GM04504 (cell line): ENCODE measurements around the gene RNU6-9.
"Not testable (repeated sequence)": the region's sequence is repeated elsewhere in the genome, so short reads cannot be mapped to it uniquely, and the experiment has no call there.

ENCODE experiments used
- DNase-seq: peaks from one replicate; pipeline ENCODE4 v3.0.0-alpha.2; 2012; ENCODE audit warnings: low read depth

Gene RNU6-9

DNA sequence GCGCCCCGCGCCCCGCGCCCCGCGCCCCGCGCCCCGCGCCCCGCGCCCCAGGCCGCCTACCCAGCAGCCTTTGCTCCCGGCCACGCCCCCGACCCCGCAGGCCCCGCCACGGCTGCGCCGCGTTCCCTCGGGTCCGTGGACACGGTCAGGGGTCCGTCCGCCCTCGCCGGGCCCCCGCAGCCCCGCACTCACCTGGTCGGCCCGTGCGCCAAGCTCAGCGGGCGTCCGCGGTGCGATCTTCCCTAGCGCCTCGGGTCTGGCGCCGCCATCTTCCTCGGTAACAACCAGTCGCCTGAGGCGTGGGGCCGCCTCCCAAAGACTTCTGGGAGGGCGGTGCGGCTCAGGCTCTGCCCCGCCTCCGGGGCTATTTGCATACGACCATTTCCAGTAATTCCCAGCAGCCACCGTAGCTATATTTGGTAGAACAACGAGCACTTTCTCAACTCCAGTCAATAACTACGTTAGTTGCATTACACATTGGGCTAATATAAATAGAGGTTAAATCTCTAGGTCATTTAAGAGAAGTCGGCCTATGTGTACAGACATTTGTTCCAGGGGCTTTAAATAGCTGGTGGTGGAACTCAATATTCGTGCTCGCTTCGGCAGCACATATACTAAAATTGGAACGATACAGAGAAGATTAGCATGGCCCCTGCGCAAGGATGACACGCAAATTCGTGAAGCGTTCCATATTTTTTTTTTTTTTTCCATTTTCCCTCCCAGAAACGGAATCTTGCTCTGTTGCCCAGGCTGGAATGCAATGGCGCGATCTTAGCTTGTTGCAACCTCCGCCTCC is at the start of gene RNU6-9, which contains the start of gene MED16:
Gene RNU6-9, plus strand, starts transcription at position 591 of the 796 bp plus-strand sequence.
Gene MED16, minus strand, starts transcription at position 294 of the 796 bp plus-strand sequence. CDS start 2,056 bp downstream, outside the sequence.
- peak; percentile 81 for DNase-seq

DNA sequence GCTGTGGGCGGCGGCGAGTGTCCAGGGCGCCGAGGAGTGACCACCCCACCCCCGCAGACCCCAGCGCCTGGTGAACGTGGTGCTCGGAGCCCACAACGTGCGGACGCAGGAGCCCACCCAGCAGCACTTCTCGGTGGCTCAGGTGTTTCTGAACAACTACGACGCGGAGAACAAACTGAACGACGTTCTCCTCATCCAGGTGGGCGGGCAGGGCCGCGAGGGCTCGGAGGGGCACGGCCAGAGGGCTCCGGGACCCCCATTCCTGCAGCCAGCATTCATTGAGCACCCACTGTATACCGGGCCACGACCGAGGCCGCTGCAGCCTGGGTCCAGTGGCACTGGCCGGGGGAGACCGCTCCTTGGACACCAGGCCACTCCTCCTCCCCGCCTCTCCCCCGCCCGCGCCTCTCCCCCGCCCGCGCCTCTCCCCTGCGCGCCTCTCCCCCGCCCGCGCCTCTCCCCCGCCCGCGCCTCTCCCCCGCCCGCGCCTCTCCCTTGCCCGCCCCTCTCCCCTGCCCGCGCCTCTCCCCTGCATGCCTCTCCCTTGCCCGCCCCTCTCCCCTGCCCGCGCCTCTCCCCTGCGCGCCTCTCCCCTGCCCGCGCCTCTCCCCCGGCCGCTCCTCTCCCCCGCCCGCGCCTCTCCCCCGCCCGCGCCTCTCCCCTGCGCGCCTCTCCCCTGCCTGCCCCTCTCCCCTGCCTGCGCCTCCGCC is 49.3 kb upstream of the RNU6-9 start:
- DNase-seq, result no peak

DNA sequence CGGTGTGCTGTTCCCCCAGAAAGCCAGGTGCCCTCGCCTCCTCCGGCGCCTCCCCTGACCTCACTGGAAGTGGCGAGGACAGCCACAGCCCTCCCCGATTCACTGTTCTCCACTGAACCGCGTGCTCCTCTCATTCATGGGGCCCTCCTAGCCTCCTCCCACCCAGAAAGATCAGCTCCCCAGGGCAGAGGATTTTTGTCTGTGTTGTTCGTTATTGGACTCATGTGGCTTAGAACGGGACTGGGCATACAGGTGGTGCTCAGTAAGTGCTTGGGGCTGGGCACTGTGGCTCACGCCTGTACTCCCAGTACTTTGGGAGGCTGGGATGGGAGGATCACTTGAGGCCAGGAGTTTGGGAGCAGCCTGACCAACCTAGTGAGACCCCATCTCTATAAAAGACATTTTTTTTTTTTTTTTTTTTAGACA is 48.7 kb upstream of the RNU6-9 start:
- DNase-seq, result no peak

DNA sequence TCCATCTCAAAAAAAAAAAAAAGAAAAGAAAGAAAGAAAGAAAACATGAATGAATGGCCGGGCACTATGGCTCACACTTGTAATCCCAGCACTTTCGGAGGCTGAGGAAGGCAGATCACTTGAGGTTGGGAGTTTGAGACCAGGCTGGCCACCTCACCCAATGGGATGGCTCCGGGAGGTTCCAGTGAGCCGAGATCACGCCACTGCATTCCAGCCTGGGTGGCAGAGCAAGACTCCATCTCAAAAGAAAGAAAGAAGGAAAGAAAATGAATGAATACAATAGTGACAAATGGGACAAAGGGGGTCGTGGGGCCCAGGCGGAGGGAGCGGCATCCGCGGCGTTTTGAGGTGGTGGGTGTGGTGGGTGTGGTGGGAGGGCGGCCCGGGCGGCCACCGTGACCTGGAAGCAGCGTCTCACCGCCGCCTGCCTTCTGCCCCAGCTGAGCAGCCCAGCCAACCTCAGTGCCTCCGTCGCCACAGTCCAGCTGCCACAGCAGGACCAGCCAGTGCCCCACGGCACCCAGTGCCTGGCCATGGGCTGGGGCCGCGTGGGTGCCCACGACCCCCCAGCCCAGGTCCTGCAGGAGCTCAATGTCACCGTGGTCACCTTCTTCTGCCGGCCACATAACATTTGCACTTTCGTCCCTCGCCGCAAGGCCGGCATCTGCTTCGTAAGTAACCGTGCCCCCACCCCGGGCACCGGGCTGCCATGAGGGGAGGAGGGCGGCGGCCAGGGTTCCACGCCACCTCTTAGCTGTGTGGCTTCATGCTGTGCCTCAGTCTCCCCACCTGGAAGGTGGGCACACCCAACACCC is 47.4 kb upstream of the RNU6-9 start:
- no peak for DNase-seq

DNA sequence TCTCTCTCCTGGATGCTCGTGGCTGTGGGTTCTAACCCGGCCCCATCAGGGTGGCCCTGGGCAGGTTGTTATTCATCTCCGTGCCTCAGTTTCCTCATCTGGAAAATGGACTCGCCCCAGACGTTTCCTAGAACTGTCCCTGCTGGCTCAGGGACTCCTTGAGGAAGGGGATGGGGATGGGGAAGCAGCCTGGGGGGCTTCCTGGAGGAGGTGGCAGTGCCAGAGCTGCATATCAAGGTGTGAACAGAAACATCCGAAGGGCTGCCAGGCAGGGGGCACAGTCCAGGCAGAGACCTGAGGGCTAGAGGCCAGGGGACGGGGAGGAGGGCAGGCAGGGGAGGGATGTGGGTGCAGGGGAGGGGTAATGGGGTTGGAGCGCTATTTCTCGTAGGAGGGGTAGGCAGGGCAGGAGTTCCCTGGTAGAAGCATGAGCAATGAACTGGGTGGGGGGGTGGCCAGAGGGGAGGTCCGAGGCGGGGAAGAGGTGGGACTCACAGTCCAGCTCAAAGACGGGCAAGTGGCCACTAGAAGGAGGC is 44.8 kb upstream of the RNU6-9 start:
- no peak for DNase-seq

DNA sequence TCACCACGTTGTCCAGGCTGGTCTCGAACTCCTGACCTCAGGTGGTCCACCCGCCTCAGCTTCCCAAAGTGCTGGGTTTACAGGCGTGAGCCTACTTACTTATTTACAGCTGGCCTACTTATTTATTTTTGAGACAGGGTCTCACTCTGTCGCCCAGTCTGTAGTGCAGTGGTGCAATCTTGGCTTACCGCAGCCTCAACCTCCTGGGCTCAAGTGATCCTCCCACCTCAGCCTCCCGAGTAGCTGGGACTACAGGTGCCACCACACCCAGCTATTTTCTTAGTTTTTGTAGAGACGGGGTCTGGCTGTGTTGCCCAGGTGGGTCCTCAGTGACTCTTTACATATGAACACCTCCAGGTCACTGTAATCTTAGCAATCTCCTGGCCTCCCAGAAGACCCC is 44.1 kb upstream of the RNU6-9 start:
- DNase-seq, result not testable (repeated sequence)

DNA sequence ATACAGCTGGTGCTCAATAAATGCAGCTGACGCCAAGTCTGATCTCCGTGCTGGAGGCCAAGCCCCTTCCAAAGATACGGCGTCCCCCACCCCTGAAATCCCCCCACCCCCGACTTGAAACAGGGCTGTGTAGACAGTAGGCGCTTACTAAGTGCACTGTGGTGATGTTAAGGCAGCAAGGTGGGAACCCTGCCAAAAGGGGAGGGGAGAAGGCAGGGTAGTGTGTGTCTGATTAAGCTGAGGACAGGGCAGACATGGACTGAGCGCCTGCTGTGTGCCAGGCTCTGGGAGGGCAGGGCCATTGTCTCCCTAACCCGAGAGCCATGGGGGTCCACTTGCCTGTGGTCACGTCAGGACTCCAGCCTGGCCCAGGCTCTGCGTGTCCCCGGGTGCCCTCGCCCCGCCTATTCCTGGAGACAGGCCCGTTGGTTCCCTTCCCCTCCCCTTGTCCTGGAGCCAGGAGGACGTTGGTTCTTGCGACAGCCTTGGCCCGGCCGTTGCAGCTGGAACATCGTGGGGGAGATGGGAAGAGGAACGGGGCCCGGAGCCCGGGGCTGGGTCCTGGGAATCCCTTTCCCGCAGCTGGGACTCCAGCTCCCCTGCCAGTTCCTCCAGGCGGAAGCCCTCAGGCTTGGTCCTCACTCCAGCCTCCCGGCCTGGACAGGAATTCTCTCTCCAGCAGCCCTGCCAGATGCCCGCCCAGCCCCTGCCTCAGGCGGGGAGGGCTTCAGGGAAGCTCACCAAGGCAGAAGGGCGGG is 42.9 kb upstream of the RNU6-9 start:
- DNase-seq, result peak; percentile 89

DNA sequence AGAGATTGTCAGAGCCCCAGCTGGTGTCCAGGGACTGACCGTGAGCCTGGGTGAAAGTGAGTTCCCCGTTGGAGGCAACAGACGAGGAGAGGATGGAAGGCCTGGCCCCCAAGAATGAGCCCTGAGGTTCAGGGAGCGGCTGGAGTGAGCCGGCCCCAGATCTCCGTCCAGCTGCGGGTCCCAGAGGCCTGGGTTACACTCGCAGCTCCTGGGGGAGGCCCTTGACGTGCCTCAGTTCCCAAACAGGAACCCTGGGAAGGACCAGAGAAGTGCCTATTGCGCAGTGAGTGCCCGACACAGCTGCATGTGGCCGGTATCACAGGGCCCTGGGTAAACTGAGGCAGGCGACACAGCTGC is 42.3 kb upstream of the RNU6-9 start:
- no peak for DNase-seq

DNA sequence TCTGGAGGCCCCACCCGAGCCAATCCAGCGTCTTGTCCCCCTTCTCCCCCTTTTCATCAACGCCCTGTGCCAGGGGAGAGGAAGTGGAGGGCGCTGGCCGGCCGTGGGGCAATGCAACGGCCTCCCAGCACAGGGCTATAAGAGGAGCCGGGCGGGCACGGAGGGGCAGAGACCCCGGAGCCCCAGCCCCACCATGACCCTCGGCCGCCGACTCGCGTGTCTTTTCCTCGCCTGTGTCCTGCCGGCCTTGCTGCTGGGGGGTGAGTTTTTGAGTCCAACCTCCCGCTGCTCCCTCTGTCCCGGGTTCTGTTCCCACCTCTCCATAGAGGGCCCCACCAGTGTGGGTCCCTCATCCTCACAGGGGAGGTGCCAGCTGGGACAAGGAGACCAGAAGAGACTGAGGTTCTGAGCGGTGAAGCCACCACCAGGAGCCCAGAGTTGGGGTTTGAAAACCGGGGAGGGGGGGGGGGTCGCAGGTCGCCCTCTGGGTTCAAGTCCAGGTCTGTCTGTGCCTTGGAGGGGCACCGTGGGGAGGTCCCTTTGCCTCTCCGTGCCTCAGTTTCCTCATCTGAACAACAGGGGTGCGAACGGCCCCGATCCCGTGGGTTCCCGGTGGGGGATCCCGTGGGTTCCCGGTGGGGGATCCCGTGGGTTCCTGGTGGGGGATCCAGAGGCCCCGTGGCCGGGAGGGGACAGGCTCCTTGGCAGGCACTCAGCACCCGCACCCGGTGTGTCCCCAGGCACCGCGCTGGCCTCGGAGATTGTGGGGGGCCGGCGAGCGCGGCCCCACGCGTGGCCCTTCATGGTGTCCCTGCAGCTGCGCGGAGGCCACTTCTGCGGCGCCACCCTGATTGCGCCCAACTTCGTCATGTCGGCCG is 40.9 kb upstream of the RNU6-9 start, which contains the start of gene ELANE:
Gene ELANE, plus strand, starts transcription at position 168 of the 878 bp plus-strand sequence. Its CDS starts 26 bp downstream, at position 194.
- DNase-seq, result no peak

DNA sequence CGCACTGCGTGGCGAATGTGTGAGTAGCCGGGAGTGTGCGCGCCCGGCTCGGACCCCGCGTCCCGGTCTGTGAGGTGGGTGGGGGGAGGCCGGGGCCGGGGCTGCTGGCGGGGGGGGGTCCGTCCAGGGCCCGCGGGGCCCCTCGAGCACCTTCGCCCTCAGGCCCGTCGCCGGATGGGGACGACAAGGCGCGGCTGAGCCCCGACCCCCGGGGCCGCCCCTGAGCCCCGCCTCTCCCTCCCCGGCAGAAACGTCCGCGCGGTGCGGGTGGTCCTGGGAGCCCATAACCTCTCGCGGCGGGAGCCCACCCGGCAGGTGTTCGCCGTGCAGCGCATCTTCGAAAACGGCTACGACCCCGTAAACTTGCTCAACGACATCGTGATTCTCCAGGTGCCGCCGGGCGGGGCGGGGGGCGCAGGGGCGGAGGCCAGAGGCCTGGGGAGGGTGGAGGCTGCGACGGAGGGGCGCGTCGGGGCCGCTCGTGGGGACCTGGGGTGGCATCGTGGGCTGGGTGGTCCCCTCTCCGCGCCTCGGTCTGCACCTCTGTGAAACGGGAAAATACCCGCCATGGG is 40.2 kb upstream of the RNU6-9 start:
- no peak for DNase-seq

DNA sequence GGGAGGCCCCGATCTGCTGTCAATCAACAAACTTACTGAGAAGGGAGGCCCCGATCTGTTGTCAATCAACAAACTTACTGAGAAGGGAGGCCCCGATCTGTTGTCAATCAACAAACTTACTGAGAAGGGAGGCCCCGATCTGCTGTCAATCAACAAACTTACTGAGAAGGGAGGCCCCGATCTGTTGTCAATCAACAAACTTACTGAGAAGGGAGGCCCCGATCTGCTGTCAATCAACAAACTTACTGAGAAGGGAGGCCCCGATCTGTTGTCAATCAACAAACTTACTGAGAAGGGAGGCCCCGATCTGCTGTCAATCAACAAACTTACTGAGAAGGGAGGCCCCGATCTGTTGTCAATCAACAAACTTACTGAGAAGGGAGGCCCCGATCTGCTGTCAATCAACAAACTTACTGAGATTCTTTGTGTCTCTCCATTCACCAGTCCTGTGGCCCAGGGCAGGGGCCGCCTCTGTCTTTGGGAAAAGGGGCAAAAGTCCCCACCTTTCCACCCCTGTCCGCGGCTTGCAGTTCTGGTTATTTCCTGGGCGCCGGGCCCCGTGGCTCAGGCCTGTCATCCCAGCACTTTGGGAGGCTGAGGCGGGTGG is 39.6 kb upstream of the RNU6-9 start:
- not testable (repeated sequence) for DNase-seq

DNA sequence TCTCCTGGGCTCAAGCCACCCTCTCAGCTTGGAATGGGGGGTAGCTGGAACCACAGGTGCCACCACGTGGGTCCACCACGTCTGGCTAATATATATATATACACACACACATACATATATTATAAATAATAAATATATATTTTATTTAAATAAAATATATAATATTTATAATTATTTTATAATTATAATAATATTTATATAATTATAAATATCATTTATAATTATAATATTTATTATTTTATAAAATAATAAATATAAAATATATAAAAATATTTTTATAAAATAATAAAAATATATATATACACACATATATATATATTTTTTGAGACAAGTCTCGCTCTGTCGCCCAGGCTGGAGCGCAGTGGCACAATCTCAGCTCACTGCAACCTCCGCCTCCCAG is 38.7 kb upstream of the RNU6-9 start:
- no peak for DNase-seq

DNA sequence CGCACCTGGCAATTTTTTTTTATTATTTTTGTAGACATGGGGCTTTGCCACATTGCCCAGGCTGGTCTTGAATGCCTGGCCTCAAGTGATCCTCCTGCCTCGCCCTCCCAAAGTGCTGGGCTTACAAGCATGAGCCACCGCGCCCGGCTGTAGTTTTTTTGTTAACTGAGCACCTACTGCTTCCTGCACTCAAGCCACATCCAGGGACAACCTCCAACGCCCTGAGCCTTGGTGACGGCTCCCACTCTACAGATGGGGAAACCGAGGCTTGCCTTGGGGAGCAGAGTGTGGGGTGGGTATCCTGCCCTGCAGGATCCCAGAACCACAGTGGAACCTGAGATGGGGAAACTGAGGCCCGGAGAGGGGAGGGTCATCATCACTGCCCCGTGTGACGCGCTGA is 38.1 kb upstream of the RNU6-9 start:
- no peak for DNase-seq

DNA sequence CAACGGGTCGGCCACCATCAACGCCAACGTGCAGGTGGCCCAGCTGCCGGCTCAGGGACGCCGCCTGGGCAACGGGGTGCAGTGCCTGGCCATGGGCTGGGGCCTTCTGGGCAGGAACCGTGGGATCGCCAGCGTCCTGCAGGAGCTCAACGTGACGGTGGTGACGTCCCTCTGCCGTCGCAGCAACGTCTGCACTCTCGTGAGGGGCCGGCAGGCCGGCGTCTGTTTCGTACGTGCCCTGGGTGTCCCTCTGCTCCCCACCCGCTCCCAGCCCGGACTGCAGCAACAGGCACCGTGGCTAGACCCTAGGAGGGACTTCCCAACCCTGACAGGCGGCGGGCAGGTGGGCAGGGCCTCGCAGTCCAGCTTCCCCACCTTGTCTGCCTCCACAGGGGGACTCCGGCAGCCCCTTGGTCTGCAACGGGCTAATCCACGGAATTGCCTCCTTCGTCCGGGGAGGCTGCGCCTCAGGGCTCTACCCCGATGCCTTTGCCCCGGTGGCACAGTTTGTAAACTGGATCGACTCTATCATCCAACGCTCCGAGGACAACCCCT is 37.6 kb upstream of the RNU6-9 start:
- no peak for DNase-seq

DNA sequence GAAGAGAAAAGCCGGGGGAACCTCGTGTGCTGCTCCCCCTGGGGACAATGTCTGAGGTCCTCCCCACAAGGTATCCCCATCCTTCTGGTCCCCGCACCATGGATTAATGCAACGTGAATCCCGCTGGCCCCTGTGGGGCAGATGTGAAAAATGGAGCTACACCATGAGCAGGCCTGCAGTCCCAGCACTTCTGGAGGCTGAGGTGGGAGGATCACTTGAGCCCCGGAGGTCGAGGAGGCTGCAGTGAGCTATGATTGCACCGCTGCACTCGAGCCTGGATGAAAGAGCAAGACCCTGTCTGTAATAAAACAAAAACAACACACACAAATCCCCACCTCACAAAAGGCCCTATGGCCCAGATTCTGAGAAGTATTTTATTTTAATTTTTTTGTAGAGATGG is 35.0 kb upstream of the RNU6-9 start:
- DNase-seq, result no peak

DNA sequence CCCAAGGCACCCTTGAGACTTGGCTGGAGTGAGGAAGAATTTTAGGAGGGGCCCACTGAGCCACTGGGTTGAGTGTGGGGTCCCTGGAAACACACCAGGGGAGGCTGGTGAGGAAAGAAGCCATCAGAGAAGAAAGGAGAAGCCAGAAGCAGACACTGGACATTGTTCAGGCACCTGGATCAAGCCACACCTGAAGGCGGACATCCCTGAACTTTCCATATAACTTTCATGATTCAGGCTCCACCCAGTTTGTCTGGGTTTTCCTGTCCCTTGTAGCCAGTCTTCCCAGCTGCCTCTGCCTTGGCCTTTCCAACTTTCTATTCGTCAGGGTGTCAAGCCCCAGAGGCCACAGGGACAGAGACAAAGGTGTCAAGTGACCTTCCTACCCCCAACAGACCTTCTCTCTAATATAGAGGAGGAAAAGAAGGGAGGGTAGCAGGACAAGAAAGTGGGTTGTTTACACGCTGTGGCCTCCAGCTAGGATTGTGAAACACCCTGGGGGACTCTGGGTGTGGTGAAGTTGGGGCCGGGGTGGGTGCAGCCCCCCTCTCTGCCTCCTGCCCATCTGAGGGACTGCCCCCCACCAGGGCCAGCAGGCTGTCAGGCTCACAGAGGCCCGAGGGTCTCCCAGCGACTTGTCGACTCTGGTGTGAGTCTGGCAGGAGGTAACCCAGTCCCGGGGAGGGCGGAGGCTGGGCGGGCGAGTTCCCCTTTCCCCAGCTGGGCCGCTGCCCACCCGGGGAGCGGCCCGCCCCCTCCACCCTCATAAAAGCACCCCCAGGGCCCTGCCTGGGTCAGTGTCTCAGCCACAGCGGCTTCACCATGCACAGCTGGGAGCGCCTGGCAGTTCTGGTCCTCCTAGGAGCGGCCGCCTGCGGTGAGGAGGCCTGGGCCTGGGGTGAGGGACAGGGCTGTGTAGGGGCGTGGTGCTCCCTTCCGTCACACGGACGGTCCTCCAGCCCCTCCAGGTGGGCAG is 34.1 kb upstream of the RNU6-9 start, which contains the start of gene CFD:
Gene CFD, plus strand, starts transcription at position 797 of the 976 bp plus-strand sequence. Its CDS starts 26 bp downstream, at position 823.
- no peak for DNase-seq

DNA sequence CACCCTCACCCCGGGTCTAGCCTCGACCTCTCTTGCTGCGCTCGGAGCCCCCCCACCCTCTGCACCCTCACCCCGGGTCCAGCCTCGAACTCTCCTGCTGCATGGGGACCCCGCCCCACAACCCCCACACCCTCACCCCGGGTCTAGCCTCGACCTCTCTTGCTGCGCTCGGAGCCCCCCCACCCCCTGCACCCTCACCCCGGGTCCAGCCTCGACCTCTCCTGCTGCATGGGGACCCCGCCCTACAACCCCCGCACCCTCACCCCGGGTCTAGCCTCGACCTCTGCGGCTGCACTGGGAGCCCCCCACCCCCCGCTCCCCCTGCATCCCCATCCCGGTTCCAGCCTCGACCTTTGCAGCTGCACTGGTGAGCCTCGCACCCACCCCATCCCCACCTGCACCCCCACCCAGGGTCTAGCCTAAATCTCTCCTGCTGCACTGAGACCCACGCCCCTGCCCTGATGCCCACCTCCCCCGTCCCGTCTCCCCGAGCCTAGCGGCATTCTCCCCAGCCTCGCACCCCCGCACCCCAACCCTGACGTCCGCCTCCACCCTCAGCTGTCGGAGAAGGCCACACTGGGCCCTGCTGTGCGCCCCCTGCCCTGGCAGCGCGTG is 32.0 kb upstream of the RNU6-9 start:
- DNase-seq, result no peak
